ENCODE data around the gene KASH5.
A peak's percentile ranks its signal among the peaks of the same experiment; 100 is the strongest.
"Not testable (repeated sequence)": the region's sequence is repeated elsewhere in the genome, so short reads cannot be mapped to it uniquely, and the experiment has no call there.

The KASH5 gene

GRCh38 chr19:49362048-49362928 is 25.8 kb upstream of the KASH5 start, which contains the start of gene TEAD2:
TEAD2 (minus strand) TSS chr19:49362416; CDS start chr19:49360075, 2,341 bp downstream.
- DNase-seq (ENCODE audit: low read depth in 2 of 3, low spot score in 2 of 3): no peak

- no peak for DNase-seq (ENCODE audit: low read depth in 2 of 3, low spot score in 2 of 3)
These were observed 25.2 kb upstream of the KASH5 start for GRCh38 chr19:49362929-49363267.

- peak; percentile 64 to 80 (median 69) for DNase-seq (ENCODE audit: low read depth in 2 of 3, low spot score in 2 of 3)
These were observed 24.6 kb upstream of the KASH5 start, which contains the start of gene DKKL1 for GRCh38 chr19:49363268-49364082. DKKL1 (plus strand) TSS chr19:49363877; CDS start chr19:49363999, 122 bp downstream.

- DNase-seq (ENCODE audit: low read depth in 2 of 3, low spot score in 2 of 3): no peak
These were observed 23.8 kb upstream of the KASH5 start for GRCh38 chr19:49364083-49364737.

GRCh38 chr19:49366110-49366509 is 21.9 kb upstream of the KASH5 start:
- no peak for DNase-seq (ENCODE audit: low read depth in 2 of 3, low spot score in 2 of 3)

- DNase-seq (ENCODE audit: low read depth in 2 of 3, low spot score in 2 of 3): no peak
These were observed 19.2 kb upstream of the KASH5 start for GRCh38 chr19:49368711-49369358.

GRCh38 chr19:49371184-49371583 is 16.9 kb upstream of the KASH5 start:
- DNase-seq (ENCODE audit: low read depth in 2 of 3, low spot score in 2 of 3): no peak

- DNase-seq (ENCODE audit: low read depth in 2 of 3, low spot score in 2 of 3): not testable (repeated sequence)
These were observed 14.9 kb upstream of the KASH5 start for GRCh38 chr19:49373174-49373573.

- DNase-seq (ENCODE audit: low read depth in 2 of 3, low spot score in 2 of 3): no peak
These were observed 13.2 kb upstream of the KASH5 start for GRCh38 chr19:49374665-49375434.

GRCh38 chr19:49378512-49378911 is 9.5 kb upstream of the KASH5 start:
- no peak for DNase-seq (ENCODE audit: low read depth in 2 of 3, low spot score in 2 of 3)

- no peak for DNase-seq (ENCODE audit: low read depth in 2 of 3, low spot score in 2 of 3)
These were observed 7.7 kb upstream of the KASH5 start for GRCh38 chr19:49380391-49380790.

- DNase-seq (ENCODE audit: low read depth in 2 of 3, low spot score in 2 of 3): no peak
These were observed 5.4 kb upstream of the KASH5 start for GRCh38 chr19:49382639-49383038.

- no peak for DNase-seq (ENCODE audit: low read depth in 2 of 3, low spot score in 2 of 3)
These were observed 4.5 kb upstream of the KASH5 start for GRCh38 chr19:49383599-49383998.

GRCh38 chr19:49389406-49389805 is 1.4 kb downstream of the KASH5 start:
- DNase-seq (ENCODE audit: low read depth in 2 of 3, low spot score in 2 of 3): no peak

GRCh38 chr19:49390131-49390928 is 2.3 kb downstream of the KASH5 start:
- DNase-seq (ENCODE audit: low read depth in 2 of 3, low spot score in 2 of 3): no peak

GRCh38 chr19:49390929-49391359 is 2.9 kb downstream of the KASH5 start:
- no peak for DNase-seq (ENCODE audit: low read depth in 2 of 3, low spot score in 2 of 3)

GRCh38 chr19:49391581-49392399 is 3.7 kb downstream of the KASH5 start:
- peak; percentile 38 to 49 (median 43) for DNase-seq (ENCODE audit: low read depth in 2 of 3, low spot score in 2 of 3)

- DNase-seq (ENCODE audit: low read depth in 2 of 3, low spot score in 2 of 3): no peak
These were observed 5.8 kb downstream of the KASH5 start for GRCh38 chr19:49393881-49394280.
